Activated CD8-positive, alpha-beta T cell treated with anti-CD3 and anti-CD28 coated beads for 36 hours (primary cell): ENCODE measurements around the gene NBEA. TPM values are rescaled to one million over a fixed set of nuclear protein-coding genes. Genes with fewer than 3 reads are reported as not detected.
"Not testable (repeated sequence)": the region's sequence is repeated elsewhere in the genome, so short reads cannot be mapped to it uniquely, and the experiment has no call there.

Experiments used
- ATAC-seq: fragments of 200-7000 bp; cut with Tn5 transposase; one replicate; pipeline ENCODE4 v1.10.0; 2021; ENCODE audit warnings: mild to moderate bottlenecking, moderate library complexity
- CTCF ChIA-PET: fragments of 350-600 bp; sonication (Branson Sonifier 250); formaldehyde crosslinking; loops from one replicate; lab custom pipeline; 2021; ENCODE audit warnings: antibody characterized with exemption; lab: Charles Lee
- POLR2A ChIA-PET: fragments of 350-600 bp; sonication (Branson Sonifier 250); formaldehyde crosslinking; loops from one replicate; lab custom pipeline; 2021; ENCODE audit warnings: antibody characterized with exemption; lab: Charles Lee
- DNase-seq: peaks from one replicate; pipeline ENCODE4 v3.0.0-alpha.2; 2020
- H3K27ac Mint-ChIP-seq: one replicate; pipeline ENCODE4 v1.8.0; 2021; ENCODE audit warnings: mild to moderate bottlenecking, mixed read lengths
- H3K27me3 Mint-ChIP-seq: one replicate; pipeline ENCODE4 v1.8.0; 2021; ENCODE audit warnings: mixed read lengths
- H3K36me3 Mint-ChIP-seq: one replicate; pipeline ENCODE4 v1.8.0; 2021; ENCODE audit warnings: low read depth, mixed read lengths
- H3K4me1 Mint-ChIP-seq: one replicate; pipeline ENCODE4 v1.8.0; 2021; ENCODE audit warnings: low read depth, mixed read lengths
- H3K4me3 Mint-ChIP-seq: one replicate; pipeline ENCODE4 v1.8.0; 2021; ENCODE audit warnings: mild to moderate bottlenecking, moderate library complexity, mixed read lengths
- H3K9me3 Mint-ChIP-seq: one replicate; pipeline ENCODE4 v1.8.0; 2021; ENCODE audit warnings: mixed read lengths
- CTCF ChIP-seq: fragments of 200-600 bp; IDR thresholded peaks from one replicate; pipeline ENCODE4 v1.8.0; 2022; ENCODE audit warnings: antibody characterized with exemption, mild to moderate bottlenecking
- intact Hi-C: fragments of 100-400 bp; cut with micrococcal nuclease; formaldehyde crosslinking; loops from one replicate; pipeline ENCODE4 v1.10.0; 2022
- total RNA-seq, 2 experiments: library from RNA; stranded (reverse); gene quantifications; one replicate each; pipeline ENCODE4 v1.2.3, GENCODE V29; 2021

NBEA gene
- total RNA-seq, 2 experiments from 2014 or later: 0.38 to 0.60 TPM

GRCh38 chr13:35659796-35660195 lies 717.7 kb downstream of the NBEA start:
- no peak for TF ChIP-seq CTCF
- Mint-ChIP-seq H3K4me3 (no peak overlapping the region), H3K9me3 (no peaks in the 10 kb centered on the region), H3K36me3 (no peaks in the 10 kb centered on the region), H3K27me3 (no peaks in the 10 kb centered on the region), H3K4me1 (no peaks in the 10 kb centered on the region), H3K27ac (no peak overlapping the region)
- POLR2A ChIA-PET: no interaction called here
- CTCF ChIA-PET: no interaction called here
- DNase-seq: no peak
- intact Hi-C loops: no loop called here
- no peak for ATAC-seq

- no peaks in the 10 kb centered on the region for H3K36me3 Mint-ChIP-seq
- POLR2A ChIA-PET: no interaction called here
- no peaks in the 10 kb centered on the region for H3K4me1 Mint-ChIP-seq
- ATAC-seq (no peak), DNase-seq (no peak)
- TF ChIP-seq CTCF: no peak
- H3K27me3 Mint-ChIP-seq: no peaks in the 10 kb centered on the region
- CTCF ChIA-PET: no interaction called here
- no peak overlapping the region for H3K4me3 Mint-ChIP-seq
- intact Hi-C loops: no loop called here
- H3K9me3 Mint-ChIP-seq: no peaks in the 10 kb centered on the region
- H3K27ac Mint-ChIP-seq: no peak overlapping the region
Observed at GRCh38 chr13:35664747-35665146, 722.7 kb downstream of the NBEA start.

- intact Hi-C loops: no loop called here
- Mint-ChIP-seq H3K9me3 (no peaks in the 10 kb centered on the region), H3K27ac (no peak overlapping the region), H3K4me3 (no peak overlapping the region), H3K27me3 (no peaks in the 10 kb centered on the region), H3K36me3 (no peaks in the 10 kb centered on the region), H3K4me1 (no peaks in the 10 kb centered on the region)
- ATAC-seq: no peak
- DNase-seq: no peak
- ChIA-PET CTCF (no interaction called here), POLR2A (no interaction called here)
- no peak for TF ChIP-seq CTCF
Observed at GRCh38 chr13:35669321-35669720, 727.3 kb downstream of the NBEA start.

- no peak for TF ChIP-seq CTCF
- H3K27ac Mint-ChIP-seq: no peak overlapping the region
- no peaks in the 10 kb centered on the region for H3K27me3 Mint-ChIP-seq
- no peak overlapping the region for H3K4me3 Mint-ChIP-seq
- intact Hi-C loops: no loop called here
- CTCF ChIA-PET: no interaction called here
- POLR2A ChIA-PET: no interaction called here
- H3K4me1 Mint-ChIP-seq: no peaks in the 10 kb centered on the region
- no peak for ATAC-seq
- H3K36me3 Mint-ChIP-seq: no peaks in the 10 kb centered on the region
- DNase-seq: no peak
- H3K9me3 Mint-ChIP-seq: no peaks in the 10 kb centered on the region
Observed at GRCh38 chr13:35672611-35673010, 730.5 kb downstream of the NBEA start.

- Mint-ChIP-seq H3K4me1 (no peaks in the 10 kb centered on the region), H3K4me3 (no peak overlapping the region), H3K9me3 (no peaks in the 10 kb centered on the region), H3K36me3 (no peaks in the 10 kb centered on the region), H3K27ac (no peak overlapping the region), H3K27me3 (no peaks in the 10 kb centered on the region)
- CTCF ChIA-PET: no interaction called here
- no peak for ATAC-seq
- no peak for TF ChIP-seq CTCF
- POLR2A ChIA-PET: no interaction called here
- intact Hi-C loops: no loop called here
- DNase-seq: no peak
Observed at GRCh38 chr13:35675651-35676050, 733.6 kb downstream of the NBEA start.

GRCh38 chr13:35677863-35678262 lies 735.8 kb downstream of the NBEA start:
- H3K27ac Mint-ChIP-seq, CTCF ChIA-PET, DNase-seq, POLR2A ChIA-PET, H3K4me3 Mint-ChIP-seq, H3K36me3 Mint-ChIP-seq, H3K27me3 Mint-ChIP-seq, H3K9me3 Mint-ChIP-seq, ATAC-seq, intact Hi-C loops, H3K4me1 Mint-ChIP-seq: not testable (repeated sequence)
